ENCODE results near the gene FCHSD2. TPM values are rescaled to one million over a fixed set of nuclear protein-coding genes. Genes with fewer than 3 reads are reported as not detected.

Gene FCHSD2
- total and polyA plus RNA-seq, 2 donors (not counting 3 experiments of a cell fraction or from before 2014, with no cell fraction given) = 20.8 to 56.9 TPM

GRCh38 chr11:72816404-72816990, 325.6 kb downstream of the FCHSD2 start:
- H3K27ac ChIP-seq (ENCODE audit: insufficient read depth, low read depth, low read length) = peak overlapping the region; percentile 67
- H2AFZ ChIP-seq (ENCODE audit: low read depth, low read length) = no peak overlapping the region
- no TSS peak for BruUV-seq (replicated peaks)
- peak overlapping the region; percentile 2 for H3K4me2 ChIP-seq (ENCODE audit: insufficient read depth, low read length)
- dilution Hi-C loops (cut with MboI; ENCODE audit: extremely low pct_ligation_motif_present, low sequenced_read_pairs) (no loop called here), intact Hi-C loops (cut with micrococcal nuclease) (no loop called here)
- H3K9me3 ChIP-seq (replicated peaks; ENCODE audit: control insufficient read depth, insufficient read depth, low read length) = no peaks in the 10 kb centered on the region
- FAIRE-seq (no peak), DNase-seq (ENCODE audit: low read depth, low spot score) (no peak)
- TF ChIP-seq MYC (IDR thresholded peaks at IDR 0.05; ENCODE audit: low read depth, low read length) = no peak
- TF ChIP-seq MAX (IDR thresholded peaks at IDR 0.05; ENCODE audit: insufficient read depth, insufficient read length) = no peak
- no peak for TF ChIP-seq FOS (IDR thresholded peaks at IDR 0.05; ENCODE audit: borderline replicate concordance, insufficient read depth, low read length)
- no peak for TF ChIP-seq POLR2AphosphoS5 (IDR thresholded peaks at IDR 0.05; ENCODE audit: insufficient read depth, low read depth, low read length)
- TF ChIP-seq EZH2 (IDR thresholded peaks at IDR 0.05; ENCODE audit: borderline replicate concordance, low read depth, low read length, severe bottlenecking) = no peak
- no peak for TF ChIP-seq CTCF (IDR thresholded peaks at IDR 0.05; ENCODE audit: extremely low read depth in 1 of 2, insufficient read depth in 1 of 2, low read depth in 1 of 2, low read length in 2 of 2)
- no peak for TF ChIP-seq JUN (IDR thresholded peaks at IDR 0.05; ENCODE audit: borderline replicate concordance, insufficient read depth, insufficient read length, low read depth)
- no peak for TF ChIP-seq GATA2 (IDR thresholded peaks at IDR 0.05; ENCODE audit: insufficient read depth, insufficient read length, low read depth, low read length)
- TF ChIP-seq POLR2A (IDR thresholded peaks at IDR 0.05; ENCODE audit: low read depth, low read length) = no peak
- H3K27me3 ChIP-seq (ENCODE audit: control insufficient read depth in 2 of 2, insufficient read depth in 2 of 2, low read length in 2 of 2) = no peaks in the 10 kb centered on the region
- H3K9ac ChIP-seq (replicated peaks; ENCODE audit: extremely low read depth, insufficient read depth, low read length) = no peak overlapping the region
- peaks cover 35% of the 10 kb centered on the region for H3K4me1 ChIP-seq (ENCODE audit: control insufficient read depth, extremely low read depth, insufficient read depth, low read length)
- CTCF ChIA-PET = interaction anchor here (1.7 to 2.4 kb wide), 2 partner anchors 91 kb away, joined by 6 to 19 read pairs; no protein-coding TSS in a partner anchor
- H4K20me1 ChIP-seq (replicated peaks; ENCODE audit: control insufficient read depth, extremely low read depth, insufficient read depth, low read length) = no peaks in the 10 kb centered on the region
- H3K4me3 ChIP-seq (replicated peaks in 1 of 3; ENCODE audit: insufficient read depth in 1 of 3, low read depth in 1 of 3, low read length in 3 of 3) = no peak overlapping the region
- H3K79me2 ChIP-seq (ENCODE audit: control insufficient read depth, insufficient read depth, low read length) = peaks cover 28% of the 10 kb centered on the region
- no peaks in the 10 kb centered on the region for H3K9me1 ChIP-seq (replicated peaks; ENCODE audit: control insufficient read depth, extremely low read depth, insufficient read depth, low read length)
- H3K36me3 ChIP-seq (ENCODE audit: control insufficient read depth in 2 of 2, extremely low read depth in 1 of 2, insufficient read depth in 2 of 2, low read length in 2 of 2) = peaks cover 5 to 6% of the 10 kb centered on the region in 2 experiments
- POLR2A ChIA-PET = no interaction called here

All from endothelial cell of umbilical vein (primary cell).